Measurements from ENCODE around the gene TMEM168. TPM values are rescaled to one million over a fixed set of nuclear protein-coding genes. Genes with fewer than 3 reads are reported as not detected.
A peak's percentile ranks its signal among the peaks of the same experiment; 100 is the strongest.
"Not testable (repeated sequence)": the region's sequence is repeated elsewhere in the genome, so short reads cannot be mapped to it uniquely, and the experiment has no call there.

The TMEM168 gene, protein sequence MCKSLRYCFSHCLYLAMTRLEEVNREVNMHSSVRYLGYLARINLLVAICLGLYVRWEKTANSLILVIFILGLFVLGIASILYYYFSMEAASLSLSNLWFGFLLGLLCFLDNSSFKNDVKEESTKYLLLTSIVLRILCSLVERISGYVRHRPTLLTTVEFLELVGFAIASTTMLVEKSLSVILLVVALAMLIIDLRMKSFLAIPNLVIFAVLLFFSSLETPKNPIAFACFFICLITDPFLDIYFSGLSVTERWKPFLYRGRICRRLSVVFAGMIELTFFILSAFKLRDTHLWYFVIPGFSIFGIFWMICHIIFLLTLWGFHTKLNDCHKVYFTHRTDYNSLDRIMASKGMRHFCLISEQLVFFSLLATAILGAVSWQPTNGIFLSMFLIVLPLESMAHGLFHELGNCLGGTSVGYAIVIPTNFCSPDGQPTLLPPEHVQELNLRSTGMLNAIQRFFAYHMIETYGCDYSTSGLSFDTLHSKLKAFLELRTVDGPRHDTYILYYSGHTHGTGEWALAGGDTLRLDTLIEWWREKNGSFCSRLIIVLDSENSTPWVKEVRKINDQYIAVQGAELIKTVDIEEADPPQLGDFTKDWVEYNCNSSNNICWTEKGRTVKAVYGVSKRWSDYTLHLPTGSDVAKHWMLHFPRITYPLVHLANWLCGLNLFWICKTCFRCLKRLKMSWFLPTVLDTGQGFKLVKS
- total RNA-seq: 17.9 TPM

GRCh38 chr7:112789817-112790585, at the start of gene TMEM168:
Gene TMEM168 (minus strand): TSS chr7:112790393. CDS start chr7:112784825, 5,568 bp downstream.
- peak; percentile 94 for ATAC-seq

DNA sequence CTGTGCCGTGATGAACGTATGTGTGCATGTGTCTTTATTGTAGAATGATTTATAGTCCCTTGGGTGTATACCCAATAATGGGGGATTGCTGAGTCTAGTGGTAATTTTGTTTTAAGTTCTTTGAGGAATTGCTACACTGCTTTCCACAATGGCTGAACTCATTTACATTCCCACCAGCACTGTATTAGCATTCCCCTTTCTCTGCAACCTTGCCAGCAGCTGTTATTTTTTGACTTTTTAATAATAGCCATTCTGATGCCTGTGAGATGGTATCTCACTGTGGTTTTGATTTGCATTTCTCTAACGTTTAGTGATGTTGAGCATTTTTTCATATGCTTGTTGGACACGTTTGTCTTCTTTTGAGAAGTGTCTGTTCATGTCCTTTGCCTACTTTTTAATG, 45.7 kb upstream of the TMEM168 start:
- not testable (repeated sequence) for ATAC-seq

GRCh38 chr7:112833082-112833481, 42.9 kb upstream of the TMEM168 start:
- ATAC-seq: no peak

- ATAC-seq: no peak
Measured at GRCh38 chr7:112830769-112831168, 40.6 kb upstream of the TMEM168 start.

DNA sequence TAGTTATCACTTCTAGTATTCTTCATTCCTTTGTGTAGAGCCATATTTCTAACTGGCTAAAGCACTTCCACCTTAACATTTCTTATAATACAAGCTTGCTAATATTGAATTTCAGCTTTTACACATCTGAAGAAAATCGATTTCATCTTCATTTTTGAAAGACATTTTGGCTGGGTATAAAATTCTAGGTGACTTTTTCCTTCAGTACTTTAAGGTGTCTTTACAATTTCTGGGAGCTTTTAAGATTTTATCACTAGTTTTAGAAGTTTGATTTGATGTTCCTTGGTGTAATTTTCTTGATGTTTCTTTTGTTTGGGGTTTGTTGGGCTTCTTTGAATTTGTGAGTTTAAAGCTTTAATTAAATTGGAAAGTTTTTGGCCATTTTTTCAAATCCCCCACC, 38.5 kb upstream of the TMEM168 start:
- no peak for ATAC-seq

GRCh38 chr7:112821345-112821744, 31.2 kb upstream of the TMEM168 start:
- no peak for ATAC-seq

DNA sequence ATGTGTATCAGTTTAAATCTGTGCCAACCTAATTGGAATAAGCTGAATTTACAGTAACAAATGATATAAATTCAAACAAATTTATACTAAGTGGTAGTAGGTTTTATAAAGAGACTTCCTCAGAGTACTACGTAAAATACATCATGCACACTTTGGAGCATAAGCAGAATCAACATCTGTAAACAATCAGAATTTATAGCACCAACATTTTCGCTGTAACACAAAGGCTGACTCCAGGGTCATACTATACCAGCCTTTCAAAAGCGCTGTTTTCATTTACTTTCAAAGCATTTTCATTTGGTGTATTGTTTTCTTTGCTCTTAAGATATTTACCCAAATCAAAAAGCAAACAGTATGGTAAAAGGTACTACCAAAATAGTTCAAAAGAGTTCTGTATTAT, 29.3 kb upstream of the TMEM168 start:
- no peak for ATAC-seq

GRCh38 chr7:112806156-112806555, 16.0 kb upstream of the TMEM168 start:
- no peak for ATAC-seq

GRCh38 chr7:112802406-112802805, 12.2 kb upstream of the TMEM168 start:
- no peak for ATAC-seq

GRCh38 chr7:112800486-112800885, 10.3 kb upstream of the TMEM168 start:
- ATAC-seq: no peak

DNA sequence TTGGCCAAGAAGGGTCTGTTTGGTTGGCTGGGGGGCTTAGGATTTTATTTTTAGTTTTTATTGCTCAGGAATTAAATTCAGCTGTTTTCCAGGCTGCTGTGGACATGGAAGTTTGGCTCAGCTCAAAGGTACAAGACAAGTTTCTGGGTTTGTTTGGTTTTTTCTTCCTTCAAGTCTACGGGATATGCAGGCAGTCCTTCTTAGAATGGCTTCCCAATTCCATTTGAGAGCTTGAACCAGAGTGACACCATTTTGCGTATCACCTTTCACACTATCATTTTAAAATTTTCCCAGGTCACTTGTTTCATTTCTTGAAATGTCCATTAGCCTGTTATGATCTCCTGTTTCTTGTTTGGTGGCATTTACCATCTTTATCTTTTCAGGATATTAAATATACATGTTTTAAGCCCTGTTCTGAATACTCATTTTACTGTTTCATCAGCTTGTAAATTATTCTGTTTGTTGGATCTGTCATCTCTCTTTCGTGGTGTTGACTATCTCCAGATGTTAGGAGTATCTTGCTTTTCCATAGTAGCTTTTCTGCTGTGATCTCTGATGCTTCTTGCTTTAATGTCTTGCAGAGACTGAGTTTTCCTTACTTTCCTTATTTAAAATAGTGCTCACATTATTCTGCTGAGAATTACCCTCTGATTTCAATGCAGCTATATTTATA, 9.4 kb upstream of the TMEM168 start:
- no peak for ATAC-seq

DNA sequence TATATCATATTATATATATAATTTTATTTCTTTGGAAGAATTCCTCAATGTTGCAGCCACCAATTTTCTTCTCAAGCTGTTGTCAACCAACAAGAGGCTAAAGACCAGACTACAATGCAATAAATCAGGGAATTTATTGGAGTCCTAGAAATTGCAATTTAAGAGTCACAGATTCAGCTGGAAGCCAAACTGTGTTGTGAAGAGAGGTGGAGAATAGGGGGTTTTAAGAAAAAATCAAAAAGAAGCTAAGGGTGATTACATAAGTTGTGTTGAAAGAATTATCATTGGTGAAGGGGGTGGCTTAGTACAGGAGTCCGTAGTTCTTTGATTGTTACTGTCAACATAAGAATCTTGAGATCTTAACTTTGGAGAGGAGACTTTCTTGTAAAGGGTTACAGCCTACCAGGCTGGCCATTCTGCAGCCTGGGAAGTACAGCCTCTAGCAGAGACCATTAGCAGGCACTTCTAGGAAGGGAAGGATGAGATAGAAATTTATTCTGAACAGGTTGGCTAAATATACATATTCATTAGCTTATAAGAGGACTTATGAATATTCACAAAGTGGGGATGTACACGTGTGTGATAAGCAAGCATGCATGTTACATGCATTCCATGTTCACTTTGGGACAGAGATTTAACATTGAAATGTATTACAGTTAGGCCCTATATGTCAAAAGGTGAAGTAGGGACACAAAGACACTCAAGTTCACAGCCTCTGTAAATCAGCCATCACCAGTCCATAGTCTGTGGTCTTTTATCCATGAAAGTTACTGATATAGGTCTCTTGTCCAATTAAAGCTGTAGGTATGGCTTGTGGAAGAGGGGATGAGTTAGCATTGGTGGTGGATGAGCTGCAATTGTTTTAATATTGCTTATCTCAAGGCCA, 8.3 kb upstream of the TMEM168 start:
- ATAC-seq: no peak

- ATAC-seq: not testable (repeated sequence)
Measured at GRCh38 chr7:112796552-112796951, 6.4 kb upstream of the TMEM168 start.

- no peak for ATAC-seq
Measured at GRCh38 chr7:112792441-112792840, 2.2 kb upstream of the TMEM168 start.

GRCh38 chr7:112791465-112792168, 1.4 kb upstream of the TMEM168 start:
- ATAC-seq: peak; percentile 21

DNA sequence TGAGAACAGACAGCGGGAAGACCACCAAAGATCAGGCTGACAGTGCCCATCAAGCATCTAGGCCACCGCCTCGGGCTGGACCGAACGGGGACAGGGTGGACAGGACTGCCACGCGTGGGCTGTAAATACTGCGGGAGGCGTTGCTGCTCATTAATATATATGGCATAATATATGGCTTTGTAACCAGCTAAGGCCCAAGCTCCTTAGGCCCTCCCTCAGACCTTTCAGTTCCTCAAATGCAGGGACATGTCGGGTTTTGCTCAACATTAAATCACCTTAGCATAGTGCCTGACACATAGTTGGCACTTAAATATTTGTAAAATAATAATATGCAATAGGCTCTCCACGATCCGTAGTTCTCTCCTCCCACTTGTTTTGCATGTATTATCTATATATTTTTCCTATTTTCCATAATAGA, 402 bp upstream of the TMEM168 start:
- peak; percentile 62 for ATAC-seq

- no peak for ATAC-seq
Measured at GRCh38 chr7:112789453-112789816, 758 bp downstream of the TMEM168 start.

GRCh38 chr7:112788778-112789343, 1.3 kb downstream of the TMEM168 start:
- ATAC-seq: no peak

DNA sequence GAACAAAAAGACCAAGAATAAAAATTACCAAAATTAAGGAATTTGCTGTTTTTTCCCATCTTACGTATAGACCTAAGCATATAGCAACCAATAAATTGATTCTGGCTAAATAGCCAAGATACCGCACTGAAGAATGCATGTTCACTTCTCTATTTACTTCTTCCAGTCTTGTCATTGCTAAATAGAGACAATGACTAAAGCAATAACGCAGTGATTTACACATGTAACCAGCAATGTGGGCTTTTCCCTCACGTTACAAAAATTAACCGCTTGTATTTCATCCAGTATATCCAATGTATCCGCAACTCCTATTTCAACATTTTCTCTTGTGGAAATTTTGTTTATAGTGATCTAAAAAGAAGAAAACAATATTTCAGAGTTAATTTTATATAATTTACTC, 5.6 kb downstream of the TMEM168 start:
- ATAC-seq: no peak

GRCh38 chr7:112782498-112782897, 7.7 kb downstream of the TMEM168 start:
- ATAC-seq: peak; percentile 89

DNA sequence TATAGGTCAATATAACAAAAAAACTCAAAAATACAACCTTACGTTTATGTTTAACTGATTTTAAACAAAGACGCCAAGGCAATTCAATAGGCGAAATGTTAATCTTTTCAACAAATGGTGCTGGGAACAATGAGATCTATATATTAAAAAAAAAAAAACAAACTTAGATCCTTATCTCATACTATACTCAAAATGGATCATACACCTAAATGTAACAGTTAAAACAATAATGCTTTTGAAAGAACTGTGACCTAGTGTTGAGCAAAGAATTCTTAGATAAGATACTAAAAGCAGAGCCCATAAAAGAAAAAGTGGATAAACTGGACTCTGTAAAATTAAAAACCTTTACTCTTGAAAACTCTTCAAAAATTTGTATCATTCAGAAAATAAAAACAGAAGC, 8.6 kb downstream of the TMEM168 start:
- ATAC-seq: no peak
